Natural killer cell treated with Interleukin-12 subunit alpha and Interleukin-12 subunit beta and Interleukin-15 and Interleukin-18, amount 100 ng/mL, for 72 hours (primary cell): ENCODE measurements around the gene LTBP1. TPM values are rescaled to one million over a fixed set of nuclear protein-coding genes. Genes with fewer than 3 reads are reported as not detected.
"Not testable (repeated sequence)": the region's sequence is repeated elsewhere in the genome, so short reads cannot be mapped to it uniquely, and the experiment has no call there.

ENCODE experiments used
- ATAC-seq, 2 donors: fragments of 150-1000 bp; cut with Tn5 transposase in 1 of 2; sonication (Bioruptor Pico), chemical (Tn5 transposase) in 1 of 2; 2 replicates each; pipeline ENCODE4 v1.10.0; 2021
- DNase-seq: peaks from one replicate; pipeline ENCODE4 v3.0.0; 2022; ENCODE audit warnings: low spot score
- H3K27ac Mint-ChIP-seq, 2 donors: 1 replicate in 1 of 2; 2 replicates in 1 of 2; pipeline ENCODE4 v1.8.0; 2022; ENCODE audit warnings: mixed read lengths in 2 of 2, mild to moderate bottlenecking in 1 of 2, moderate library complexity in 1 of 2
- H3K27me3 Mint-ChIP-seq, 2 donors: 1 replicate in 1 of 2; 2 replicates in 1 of 2; pipeline ENCODE4 v1.8.0; 2022; ENCODE audit warnings: mixed read lengths in 2 of 2
- H3K36me3 Mint-ChIP-seq: one replicate; pipeline ENCODE4 v1.8.0; 2022; ENCODE audit warnings: mixed read lengths
- H3K4me1 Mint-ChIP-seq, 2 donors: 1 replicate in 1 of 2; 2 replicates in 1 of 2; pipeline ENCODE4 v1.8.0; 2022; ENCODE audit warnings: low read depth in 2 of 2, mixed read lengths in 2 of 2, mild to moderate bottlenecking in 1 of 2
- H3K4me3 Mint-ChIP-seq: one replicate; pipeline ENCODE4 v1.8.0; 2022; ENCODE audit warnings: mixed read lengths
- H3K9me3 Mint-ChIP-seq: 2 replicates; pipeline ENCODE4 v1.8.0; 2022; ENCODE audit warnings: mixed read lengths
- total RNA-seq, 2 donors: library from RNA; stranded (reverse); gene quantifications; one replicate each; pipeline ENCODE4 v1.2.3, GENCODE V29; 2022

Gene LTBP1
- total RNA-seq, 2 donors from 2014 or later, result 0.39 to 0.76 TPM

DNA sequence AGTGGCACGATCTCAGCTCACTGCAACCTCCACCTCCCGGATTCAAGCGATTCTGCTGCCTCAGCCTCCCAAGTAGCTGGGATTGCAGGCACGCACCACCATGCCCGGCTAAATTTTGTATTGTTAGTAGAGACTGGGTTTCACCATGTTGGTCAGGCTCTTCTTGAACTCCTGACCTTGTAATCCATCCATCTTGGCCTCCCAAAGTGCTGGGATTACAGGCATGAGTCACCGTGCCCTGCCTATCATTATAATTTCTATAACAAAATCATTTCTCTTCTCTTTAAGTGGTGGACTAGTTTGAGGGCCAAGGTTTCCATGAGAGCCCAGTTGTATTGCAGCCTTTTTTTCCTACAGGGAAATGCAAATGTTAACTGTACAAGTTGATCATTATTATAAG lies 442.9 kb downstream of the LTBP1 start:
- not testable (repeated sequence) for H3K4me1 Mint-ChIP-seq, H3K27me3 Mint-ChIP-seq, DNase-seq, H3K27ac Mint-ChIP-seq, H3K9me3 Mint-ChIP-seq, ATAC-seq, H3K36me3 Mint-ChIP-seq, H3K4me3 Mint-ChIP-seq

DNA sequence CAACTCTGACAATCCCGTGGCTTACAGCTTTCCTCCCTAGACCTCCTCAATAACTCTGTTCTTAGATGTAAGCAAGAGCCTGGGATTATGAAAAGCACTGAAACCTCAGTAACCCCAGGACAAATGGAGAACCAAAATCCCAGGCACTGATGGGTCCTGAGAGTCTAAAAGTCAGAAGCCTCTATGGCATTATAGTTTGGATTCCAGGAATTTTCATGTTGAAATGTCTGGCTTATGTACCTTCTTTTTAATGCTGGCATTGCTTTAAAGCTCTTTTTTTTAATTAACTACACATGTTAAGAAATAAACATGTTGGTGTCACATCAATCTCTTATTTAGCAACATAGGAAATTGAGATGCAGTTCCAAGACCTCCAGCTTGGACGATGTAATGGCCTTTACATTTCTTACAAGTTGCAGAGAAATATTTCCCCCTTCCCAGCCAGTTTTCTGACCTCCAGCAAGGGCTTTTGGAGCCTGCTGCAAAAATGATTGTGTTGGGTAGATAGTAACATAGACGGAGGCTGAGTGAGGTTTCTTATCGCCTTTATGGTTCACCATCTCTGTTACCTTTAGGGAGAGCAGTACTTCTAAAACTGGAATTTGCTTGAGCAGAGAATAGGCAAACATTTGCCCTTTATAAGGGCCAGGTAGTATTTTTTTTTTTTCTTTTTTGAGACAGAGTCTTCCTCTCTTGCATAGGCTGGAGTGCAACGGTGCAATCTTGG lies 444.9 kb downstream of the LTBP1 start:
- Mint-ChIP-seq H3K4me1 (no peaks in the 10 kb centered on the region), H3K4me3 (no peak overlapping the region), H3K9me3 (no peaks in the 10 kb centered on the region), H3K27ac (no peak overlapping the region), H3K36me3 (no peaks in the 10 kb centered on the region), H3K27me3 (no peaks in the 10 kb centered on the region)
- ATAC-seq (no peak), DNase-seq (no peak)

DNA sequence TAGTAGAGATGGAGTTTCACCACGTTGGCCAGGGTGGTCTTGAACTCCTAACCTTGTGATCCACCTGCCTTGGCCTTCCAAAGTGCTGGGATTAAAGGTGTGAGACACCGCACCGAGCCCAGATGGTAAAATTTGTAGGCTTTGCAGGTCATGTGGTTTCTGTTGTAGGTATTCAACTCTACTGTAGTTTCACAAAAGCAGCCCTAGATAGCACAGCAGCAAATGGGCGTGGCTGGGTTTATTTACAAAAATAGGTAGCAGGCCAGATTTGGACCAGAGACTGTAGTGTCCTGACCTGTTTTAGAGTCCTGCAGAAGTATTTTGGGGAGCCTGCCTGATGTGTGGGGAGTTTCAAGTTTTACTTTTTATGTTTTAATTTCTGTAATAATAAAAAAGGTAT lies 445.6 kb downstream of the LTBP1 start:
- no peak overlapping the region for H3K27ac Mint-ChIP-seq
- H3K27me3 Mint-ChIP-seq, result no peaks in the 10 kb centered on the region
- no peaks in the 10 kb centered on the region for H3K36me3 Mint-ChIP-seq
- H3K4me3 Mint-ChIP-seq, result no peak overlapping the region
- ATAC-seq (no peak), DNase-seq (no peak)
- H3K4me1 Mint-ChIP-seq, result no peaks in the 10 kb centered on the region
- no peaks in the 10 kb centered on the region for H3K9me3 Mint-ChIP-seq

DNA sequence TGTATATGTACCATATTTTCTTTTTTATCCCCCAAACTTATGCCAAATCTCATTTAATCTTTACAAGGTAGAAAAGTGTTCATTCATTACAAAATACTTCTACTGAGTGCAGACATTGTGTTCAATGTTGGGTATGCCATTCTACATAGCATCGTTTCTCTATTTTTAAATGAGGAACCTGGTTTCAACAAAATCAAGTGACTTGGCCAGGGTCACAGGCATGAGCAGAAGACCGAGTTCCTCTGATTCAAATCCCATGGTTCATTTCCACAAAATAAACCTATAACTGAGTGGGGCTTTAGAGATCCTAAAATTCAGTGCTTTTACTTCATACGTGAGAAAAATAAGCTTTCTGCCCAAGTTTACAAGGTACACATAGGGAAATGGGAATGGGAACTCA lies 448.3 kb downstream of the LTBP1 start:
- no peak overlapping the region for H3K4me3 Mint-ChIP-seq
- ATAC-seq, result no peak
- no peak overlapping the region for H3K27ac Mint-ChIP-seq
- H3K4me1 Mint-ChIP-seq, result no peaks in the 10 kb centered on the region
- H3K27me3 Mint-ChIP-seq, result no peaks in the 10 kb centered on the region
- no peaks in the 10 kb centered on the region for H3K36me3 Mint-ChIP-seq
- no peaks in the 10 kb centered on the region for H3K9me3 Mint-ChIP-seq
- DNase-seq, result no peak

DNA sequence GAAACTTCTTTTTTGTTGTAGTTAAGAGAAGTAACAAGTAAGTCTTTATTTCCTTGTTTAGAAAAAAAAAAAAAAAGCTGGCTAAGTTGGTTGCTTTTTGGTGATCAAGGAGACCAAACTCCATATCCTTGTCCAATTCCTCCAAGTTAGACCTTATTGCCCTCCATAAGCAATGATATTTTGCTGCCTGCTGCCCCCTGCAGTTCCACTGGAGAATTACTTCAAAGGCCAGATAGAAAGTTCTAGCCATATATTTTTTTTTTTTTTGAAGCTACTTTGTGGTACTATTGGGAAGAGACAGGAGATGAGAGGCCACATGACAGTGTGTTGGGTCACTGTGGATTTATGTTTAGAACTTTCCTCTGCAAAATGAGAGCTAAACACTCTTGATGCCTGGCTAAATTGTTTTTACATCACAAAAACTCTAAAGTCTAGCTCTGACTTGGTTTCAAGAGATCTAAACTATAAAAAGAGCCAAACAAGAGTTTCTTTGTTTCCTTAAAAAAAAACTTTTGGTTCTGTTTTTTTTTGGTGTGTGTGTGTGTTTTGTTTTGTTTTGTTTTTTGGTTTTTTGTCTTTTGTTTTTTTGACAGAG lies 449.0 kb downstream of the LTBP1 start:
- DNase-seq (peak; percentile 67), ATAC-seq (no peak)
- H3K4me3 Mint-ChIP-seq, result no peak overlapping the region
- no peak overlapping the region for H3K27ac Mint-ChIP-seq
- H3K27me3 Mint-ChIP-seq, result no peaks in the 10 kb centered on the region
- no peaks in the 10 kb centered on the region for H3K4me1 Mint-ChIP-seq
- H3K9me3 Mint-ChIP-seq, result no peaks in the 10 kb centered on the region
- H3K36me3 Mint-ChIP-seq, result no peaks in the 10 kb centered on the region

DNA sequence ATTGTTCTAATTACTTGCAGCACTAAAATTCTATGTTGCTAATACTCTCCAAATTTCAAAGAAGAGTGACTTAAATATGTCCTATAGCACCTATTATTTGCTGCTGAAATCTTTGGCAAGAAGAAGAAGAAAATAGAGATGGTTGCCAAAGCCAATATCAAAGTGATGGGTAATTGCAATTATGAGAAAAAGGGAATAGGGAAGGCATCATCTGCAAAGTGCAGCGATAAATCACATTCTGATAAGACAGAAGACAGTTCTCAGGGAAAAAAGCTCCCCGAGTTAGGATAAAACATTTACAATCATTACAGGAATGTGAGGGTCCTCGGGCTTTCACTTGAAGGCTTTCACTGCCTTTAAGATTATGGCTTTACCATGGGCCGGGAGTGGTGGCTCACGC lies 457.6 kb downstream of the LTBP1 start:
- Mint-ChIP-seq H3K27ac (no peak overlapping the region), H3K4me1 (no peaks in the 10 kb centered on the region), H3K27me3 (peaks cover 0 to 11% of the 10 kb centered on the region in 2 donors), H3K36me3 (no peaks in the 10 kb centered on the region), H3K9me3 (peaks cover 3% of the 10 kb centered on the region), H3K4me3 (no peak overlapping the region)
- ATAC-seq (no peak), DNase-seq (no peak)

DNA sequence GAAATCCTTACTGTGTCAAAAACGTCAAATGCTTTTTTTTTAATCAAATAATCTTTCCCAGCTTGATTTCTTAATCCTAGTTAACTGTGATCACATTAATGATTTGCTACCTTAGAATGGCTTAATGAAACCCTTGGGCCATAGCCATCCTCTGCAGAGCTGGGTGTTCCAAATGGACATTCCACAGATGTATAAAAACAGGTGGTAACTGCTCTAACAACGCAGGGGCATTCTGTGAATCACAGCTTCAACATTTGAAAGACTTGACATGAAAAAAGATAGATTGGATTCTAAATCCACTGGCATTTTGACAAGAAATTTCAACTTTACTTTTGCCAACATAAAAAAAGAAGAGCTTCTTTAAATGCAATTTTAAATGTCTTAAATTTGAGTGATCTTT lies 459.9 kb downstream of the LTBP1 start:
- Mint-ChIP-seq H3K4me3 (no peak overlapping the region), H3K27me3 (peaks cover 0 to 11% of the 10 kb centered on the region in 2 donors), H3K36me3 (no peaks in the 10 kb centered on the region), H3K27ac (no peak overlapping the region), H3K4me1 (no peaks in the 10 kb centered on the region), H3K9me3 (peaks cover 3% of the 10 kb centered on the region)
- DNase-seq (no peak), ATAC-seq (no peak)

DNA sequence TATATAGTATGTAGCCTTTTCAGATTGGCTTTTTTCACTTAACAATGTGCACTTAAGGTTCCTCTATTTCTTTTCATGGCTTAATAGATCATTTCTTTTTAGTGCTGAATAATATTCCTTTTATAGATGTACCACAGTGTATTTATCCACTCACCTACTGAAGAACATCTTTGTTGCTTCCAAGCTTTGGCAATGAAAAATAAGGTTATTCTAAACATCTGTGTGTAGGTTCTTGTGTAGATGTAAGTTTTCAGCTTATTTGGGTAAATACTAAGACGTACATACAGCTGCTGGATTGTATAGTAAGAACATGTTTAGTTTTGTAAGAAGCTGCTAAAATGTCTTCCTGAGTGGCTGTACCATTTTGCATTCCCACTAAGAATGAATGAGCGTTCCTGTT lies 461.4 kb downstream of the LTBP1 start:
- no peaks in the 10 kb centered on the region for H3K4me1 Mint-ChIP-seq
- H3K36me3 Mint-ChIP-seq, result no peaks in the 10 kb centered on the region
- H3K27ac Mint-ChIP-seq, result no peak overlapping the region
- H3K4me3 Mint-ChIP-seq, result no peak overlapping the region
- peaks cover 3% of the 10 kb centered on the region for H3K9me3 Mint-ChIP-seq
- DNase-seq (no peak), ATAC-seq (no peak)
- H3K27me3 Mint-ChIP-seq, result peaks cover 0 to 11% of the 10 kb centered on the region in 2 donors

DNA sequence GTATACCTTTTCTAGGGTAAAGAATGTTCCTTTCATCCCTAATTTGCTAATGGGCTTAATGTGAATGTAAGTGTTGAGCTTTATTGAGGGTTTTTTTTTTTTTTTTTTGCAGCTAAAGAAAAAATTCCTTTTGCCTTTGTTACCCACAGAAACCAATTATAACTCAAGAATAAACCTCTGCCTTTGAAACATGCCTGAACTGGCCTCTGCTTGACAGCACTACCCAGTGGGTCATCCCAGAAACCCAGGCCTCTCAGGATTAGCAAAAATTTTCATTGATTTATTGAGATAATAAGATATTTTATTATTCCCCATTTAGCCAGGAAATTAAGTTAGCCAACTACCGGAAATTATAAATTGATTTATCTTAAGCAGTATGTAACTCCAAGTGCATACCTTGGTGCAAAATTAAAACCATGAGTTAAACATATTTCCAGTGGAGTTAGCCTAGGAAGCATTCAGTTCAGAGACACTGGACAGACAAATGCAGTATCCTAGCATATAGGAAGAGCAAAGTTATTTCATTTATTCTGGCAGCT lies 462.7 kb downstream of the LTBP1 start:
- Mint-ChIP-seq H3K27ac (no peak overlapping the region), H3K4me1 (no peaks in the 10 kb centered on the region), H3K4me3 (no peak overlapping the region), H3K36me3 (no peaks in the 10 kb centered on the region), H3K9me3 (peaks cover 3% of the 10 kb centered on the region), H3K27me3 (peaks cover 5 to 8% of the 10 kb centered on the region in 2 donors)
- ATAC-seq (no peak), DNase-seq (no peak)

DNA sequence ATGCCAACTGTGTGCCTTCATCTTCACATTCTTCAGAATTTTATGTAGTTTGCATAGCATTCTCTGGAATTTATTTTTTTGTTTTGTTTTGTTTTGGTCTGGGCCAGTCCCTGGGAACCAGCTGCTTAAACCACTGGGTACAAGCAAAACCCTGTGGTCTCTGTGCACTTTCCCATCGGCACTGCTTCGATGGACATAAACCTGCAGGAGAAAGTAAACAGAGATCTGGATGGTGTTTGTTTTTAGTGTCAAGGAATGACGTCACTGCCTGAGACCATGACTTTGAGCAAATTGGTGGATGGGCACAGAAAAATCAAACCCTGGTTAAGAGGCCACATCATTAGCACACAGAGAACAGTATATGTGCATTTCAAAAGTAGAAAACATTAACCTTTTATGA lies 465.0 kb downstream of the LTBP1 start:
- ATAC-seq, result no peak

DNA sequence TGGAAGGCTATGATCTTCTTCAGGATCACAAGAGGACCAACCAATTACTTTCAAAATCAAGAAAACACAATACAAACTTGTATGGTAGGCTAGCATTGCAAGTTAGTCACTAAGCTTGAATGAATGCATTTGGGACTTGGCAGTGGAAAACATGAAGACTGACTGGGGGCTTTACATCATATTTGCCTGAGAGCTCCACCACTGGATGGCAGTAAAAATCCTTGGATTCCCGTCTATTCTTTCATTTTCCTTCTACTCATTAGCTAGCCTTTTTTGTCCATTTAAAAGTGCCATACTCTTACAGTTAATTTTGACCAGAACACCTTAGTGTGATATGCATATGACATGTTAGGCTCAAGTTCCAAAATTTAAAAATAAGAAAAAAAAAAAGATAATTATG lies 466.2 kb downstream of the LTBP1 start:
- H3K36me3 Mint-ChIP-seq, result no peaks in the 10 kb centered on the region
- no peak for DNase-seq
- H3K27me3 Mint-ChIP-seq, result peaks cover 13 to 16% of the 10 kb centered on the region in 2 donors
- H3K27ac Mint-ChIP-seq, result no peak overlapping the region
- no peaks in the 10 kb centered on the region for H3K4me1 Mint-ChIP-seq
- H3K4me3 Mint-ChIP-seq, result no peak overlapping the region
- ATAC-seq, result no peak
- peaks cover 3% of the 10 kb centered on the region for H3K9me3 Mint-ChIP-seq

More for the DNA sequence above, 465.0 kb downstream of the LTBP1 start:
- DNase-seq, result no peak
- no peaks in the 10 kb centered on the region for H3K36me3 Mint-ChIP-seq
- H3K27me3 Mint-ChIP-seq, result peaks cover 11 to 12% of the 10 kb centered on the region in 2 donors
- H3K4me1 Mint-ChIP-seq, result no peaks in the 10 kb centered on the region
- H3K4me3 Mint-ChIP-seq, result no peak overlapping the region
- H3K27ac Mint-ChIP-seq, result no peak overlapping the region
- H3K9me3 Mint-ChIP-seq, result peaks cover 3% of the 10 kb centered on the region

DNA sequence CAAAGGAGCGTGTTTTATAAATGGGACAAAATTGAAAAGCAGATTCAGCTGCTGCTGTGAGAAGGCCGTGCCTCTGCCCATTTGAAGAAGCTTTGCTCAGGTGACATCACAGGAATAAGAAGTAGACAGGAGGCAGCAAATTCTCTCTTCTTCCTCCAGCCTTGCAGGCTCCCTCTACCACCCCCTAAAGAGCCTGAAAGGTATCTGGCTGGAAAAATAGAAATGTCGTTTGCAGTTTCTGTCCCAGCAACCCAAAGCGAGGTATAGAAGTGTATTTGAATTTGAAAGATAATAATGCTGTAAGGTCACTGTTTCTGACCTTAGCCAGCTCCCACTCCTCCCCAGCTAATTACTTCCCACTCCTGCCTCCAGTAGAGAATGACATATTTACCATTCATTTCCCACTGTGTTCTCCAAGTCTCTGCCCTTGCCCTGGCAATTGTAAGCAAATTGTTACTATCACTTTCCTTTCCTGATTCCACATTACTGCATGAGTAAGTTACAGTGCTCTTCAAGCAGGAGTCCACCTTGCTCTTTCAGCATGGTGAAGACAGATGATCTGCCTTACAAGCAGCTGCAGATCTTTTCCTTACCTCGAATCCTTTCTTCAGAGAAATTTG lies 472.9 kb downstream of the LTBP1 start:
- H3K9me3 Mint-ChIP-seq, result no peaks in the 10 kb centered on the region
- H3K4me3 Mint-ChIP-seq, result no peak overlapping the region
- peaks cover 6 to 18% of the 10 kb centered on the region in 2 donors for H3K27me3 Mint-ChIP-seq
- H3K36me3 Mint-ChIP-seq, result no peaks in the 10 kb centered on the region
- H3K27ac Mint-ChIP-seq, result no peak overlapping the region
- H3K4me1 Mint-ChIP-seq, result no peaks in the 10 kb centered on the region
- ATAC-seq (no peak), DNase-seq (no peak)

DNA sequence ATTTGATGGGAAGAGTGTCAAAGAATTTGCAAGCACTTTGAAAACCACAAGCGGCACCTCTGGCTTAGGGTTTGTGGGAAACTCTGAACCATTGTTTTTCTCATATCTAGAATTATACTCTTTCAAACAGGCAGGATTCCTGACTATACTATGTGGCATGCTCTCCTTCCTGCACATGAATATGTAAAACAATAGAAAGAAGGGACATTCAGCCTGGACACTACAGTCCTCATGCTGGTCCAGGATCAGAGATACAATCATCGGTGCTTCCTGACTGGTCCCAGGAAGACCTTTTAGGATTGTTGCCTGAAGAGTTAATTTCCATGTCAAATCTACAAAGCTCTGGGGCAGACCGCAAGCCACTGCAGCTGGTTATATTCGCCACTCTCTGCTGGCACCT lies 474.0 kb downstream of the LTBP1 start:
- no peak for ATAC-seq
- Mint-ChIP-seq H3K4me3 (no peak overlapping the region), H3K27me3 (peaks cover 6 to 16% of the 10 kb centered on the region in 2 donors), H3K36me3 (no peaks in the 10 kb centered on the region), H3K9me3 (no peaks in the 10 kb centered on the region), H3K27ac (no peak overlapping the region), H3K4me1 (no peaks in the 10 kb centered on the region)
- DNase-seq, result no peak

DNA sequence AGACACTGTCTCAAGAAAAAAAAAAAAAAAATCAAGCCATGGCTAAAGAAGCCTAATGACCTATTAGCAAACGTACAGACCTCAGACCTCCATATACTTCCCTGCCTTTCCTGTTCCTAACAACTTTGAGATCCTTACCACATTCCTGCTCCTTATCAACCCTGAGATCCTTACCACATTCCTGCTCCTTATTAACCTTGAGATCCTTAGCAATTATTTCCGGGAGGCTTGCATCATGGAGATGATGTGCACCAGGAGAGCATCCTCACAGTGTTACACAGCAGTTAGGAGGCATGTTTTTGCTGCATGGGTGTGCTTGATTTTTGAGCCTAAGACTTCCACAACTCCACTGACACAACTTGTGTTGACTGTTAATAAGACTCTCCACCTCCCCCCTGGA lies 475.1 kb downstream of the LTBP1 start:
- ATAC-seq, result no peak
- H3K27me3 Mint-ChIP-seq, result peaks cover 5 to 12% of the 10 kb centered on the region in 2 donors
- H3K4me3 Mint-ChIP-seq, result no peak overlapping the region
- H3K27ac Mint-ChIP-seq, result no peak overlapping the region
- no peaks in the 10 kb centered on the region for H3K9me3 Mint-ChIP-seq
- no peak for DNase-seq
- no peaks in the 10 kb centered on the region for H3K4me1 Mint-ChIP-seq
- H3K36me3 Mint-ChIP-seq, result no peaks in the 10 kb centered on the region
